CD4-positive, alpha-beta T cell treated with Interleukin-6 for 4 hours (primary cell): ENCODE results near the gene TLCD5.

ENCODE experiments used
- DNase-seq: peaks from one replicate; pipeline ENCODE4 v3.0.0-alpha.2; 2020; ENCODE audit warnings: mixed read lengths

TLCD5 gene

GRCh38 chr11:120310870-120311269 is 14.2 kb upstream of the TLCD5 start:
- no peak for DNase-seq

DNA sequence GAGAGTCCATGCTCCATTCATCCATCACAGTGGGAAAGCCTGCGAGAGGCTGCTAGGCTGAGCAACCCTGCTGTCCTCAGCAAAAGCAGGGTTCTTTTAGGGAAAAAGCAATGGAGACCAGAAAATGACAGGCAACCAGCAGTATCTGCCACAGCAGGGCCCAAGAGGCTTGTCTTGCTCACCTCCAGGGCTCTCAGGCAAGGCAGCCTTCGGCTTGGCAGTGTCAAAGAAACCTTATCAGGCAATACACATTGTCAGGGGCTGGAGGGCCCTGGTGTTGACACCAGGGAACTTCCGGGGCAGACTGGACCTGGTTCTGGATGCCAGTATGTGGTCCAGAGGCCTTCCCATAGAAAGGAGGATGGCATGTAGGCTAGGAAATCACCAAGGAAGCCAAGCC is 10.2 kb upstream of the TLCD5 start:
- no peak for DNase-seq

DNA sequence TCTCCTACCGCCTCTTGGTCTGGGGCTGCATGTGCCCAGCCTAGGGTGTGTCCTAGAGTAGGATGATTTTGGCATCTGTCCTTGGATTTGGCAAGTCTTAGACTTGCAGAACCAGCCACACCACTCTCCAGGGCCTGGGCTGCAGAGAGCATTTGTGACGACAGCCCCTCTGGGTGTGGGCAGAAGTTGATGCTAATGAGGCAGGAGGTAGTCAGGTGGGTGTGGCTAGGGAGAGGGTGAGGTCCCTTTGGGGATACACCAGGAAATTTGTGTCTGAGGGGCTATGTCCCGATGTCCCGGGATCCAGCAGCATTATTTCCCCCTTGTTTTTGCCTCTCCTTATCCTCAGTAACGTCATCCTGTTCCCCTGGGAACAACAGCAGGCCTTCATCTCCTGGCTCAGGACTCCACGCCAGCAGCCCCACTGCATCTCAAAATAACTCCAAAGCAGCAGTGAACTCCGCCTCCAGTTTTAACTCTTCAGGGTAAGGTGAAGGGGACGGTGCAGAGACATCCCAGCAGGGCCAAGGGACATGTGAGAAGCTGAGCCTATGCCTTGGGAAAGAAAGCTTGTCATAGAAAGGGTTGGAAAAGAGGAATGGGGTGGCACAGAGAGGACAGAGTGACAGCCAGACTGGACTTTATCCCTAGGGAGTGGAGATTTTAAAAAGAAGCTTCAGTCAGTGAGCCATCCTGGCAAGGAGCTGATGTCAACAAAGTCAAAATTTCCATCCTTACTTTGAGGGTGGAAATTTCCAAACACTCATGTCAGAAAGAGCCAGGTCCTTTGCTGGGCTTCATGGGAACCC is 8.0 kb upstream of the TLCD5 start:
- no peak for DNase-seq

DNA sequence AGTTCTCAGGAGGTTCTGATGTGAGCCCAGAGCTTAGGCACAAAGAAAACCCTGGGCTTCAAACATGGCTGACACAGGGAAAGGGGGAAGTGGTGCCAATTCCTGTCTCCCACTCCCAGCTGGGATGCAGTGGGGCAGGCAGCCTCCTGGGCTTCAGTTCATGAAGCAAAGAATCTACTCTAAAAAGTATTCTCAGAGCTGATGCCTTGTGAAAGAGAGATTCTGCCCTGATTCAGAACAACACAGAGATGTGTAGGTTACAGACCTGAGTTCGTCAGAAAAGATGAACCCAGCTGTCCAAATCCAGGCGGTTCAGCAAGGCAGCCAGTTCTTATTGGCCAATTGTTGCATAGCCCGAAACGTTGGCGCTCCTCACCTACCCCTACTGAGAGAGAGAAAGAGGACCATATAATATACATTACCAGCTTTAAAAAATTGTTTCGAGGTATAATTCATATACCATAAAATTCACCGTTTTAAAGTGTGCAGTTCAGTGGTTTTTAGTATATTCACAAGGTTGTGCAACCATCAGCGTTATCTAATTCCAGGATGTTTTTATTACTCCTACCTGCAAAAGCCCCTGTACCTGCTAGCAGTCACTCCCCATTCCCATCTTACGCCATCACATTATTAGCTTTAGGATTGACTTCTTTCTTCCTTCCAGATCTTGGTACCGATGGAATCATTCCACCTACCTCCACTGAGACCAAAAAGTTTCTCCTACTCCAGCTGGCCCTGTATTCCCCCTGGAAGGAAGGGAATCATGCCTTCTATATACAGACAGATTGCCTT is 7.2 kb upstream of the TLCD5 start:
- no peak for DNase-seq

DNA sequence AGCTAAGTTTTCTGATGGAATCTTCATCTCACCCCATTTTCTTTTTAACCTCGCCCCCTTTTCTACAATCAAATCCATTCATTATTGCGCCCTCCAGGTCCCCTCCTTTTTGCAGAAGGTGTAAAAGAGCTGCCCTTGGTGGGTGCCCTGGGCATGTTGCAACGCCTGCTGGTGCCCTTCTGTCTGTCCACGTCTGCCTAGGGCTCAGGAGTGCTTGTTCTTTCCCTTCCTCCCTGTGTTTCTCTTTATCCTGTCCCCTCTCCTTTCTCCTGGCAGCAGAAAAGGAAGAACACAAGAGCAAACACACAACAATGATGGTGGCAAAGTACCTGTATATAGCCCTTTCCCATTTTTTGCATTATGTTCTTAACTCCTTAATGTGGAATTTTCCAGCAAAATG is 6.2 kb upstream of the TLCD5 start:
- DNase-seq: no peak

GRCh38 chr11:120326228-120326627 is 1.1 kb downstream of the TLCD5 start:
- no peak for DNase-seq

GRCh38 chr11:120326845-120327281 is 1.8 kb downstream of the TLCD5 start:
- DNase-seq: no peak

DNA sequence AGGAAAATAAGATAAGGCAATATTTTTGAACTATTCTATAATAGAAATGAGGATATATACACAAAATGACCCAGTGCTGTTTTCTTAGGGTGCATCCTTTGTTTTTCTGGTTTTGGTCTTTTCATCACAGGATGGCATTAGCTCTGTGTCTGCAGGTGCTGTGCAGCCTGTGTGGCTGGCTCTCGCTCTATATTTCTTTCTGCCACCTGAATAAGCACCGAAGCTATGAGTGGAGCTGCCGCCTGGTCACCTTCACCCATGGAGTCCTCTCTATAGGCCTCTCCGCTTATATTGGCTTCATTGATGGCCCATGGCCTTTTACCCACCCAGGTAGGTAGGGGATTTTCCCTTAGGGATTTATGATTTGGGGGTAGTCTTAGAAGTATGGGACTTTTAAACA is 2.2 kb downstream of the TLCD5 start:
- DNase-seq: no peak

GRCh38 chr11:120329556-120329955 is 4.5 kb downstream of the TLCD5 start:
- DNase-seq: no peak

- DNase-seq: no peak
Measured at GRCh38 chr11:120330045-120330444, 4.9 kb downstream of the TLCD5 start.

GRCh38 chr11:120331301-120331996 is 6.3 kb downstream of the TLCD5 start:
- DNase-seq: no peak

DNA sequence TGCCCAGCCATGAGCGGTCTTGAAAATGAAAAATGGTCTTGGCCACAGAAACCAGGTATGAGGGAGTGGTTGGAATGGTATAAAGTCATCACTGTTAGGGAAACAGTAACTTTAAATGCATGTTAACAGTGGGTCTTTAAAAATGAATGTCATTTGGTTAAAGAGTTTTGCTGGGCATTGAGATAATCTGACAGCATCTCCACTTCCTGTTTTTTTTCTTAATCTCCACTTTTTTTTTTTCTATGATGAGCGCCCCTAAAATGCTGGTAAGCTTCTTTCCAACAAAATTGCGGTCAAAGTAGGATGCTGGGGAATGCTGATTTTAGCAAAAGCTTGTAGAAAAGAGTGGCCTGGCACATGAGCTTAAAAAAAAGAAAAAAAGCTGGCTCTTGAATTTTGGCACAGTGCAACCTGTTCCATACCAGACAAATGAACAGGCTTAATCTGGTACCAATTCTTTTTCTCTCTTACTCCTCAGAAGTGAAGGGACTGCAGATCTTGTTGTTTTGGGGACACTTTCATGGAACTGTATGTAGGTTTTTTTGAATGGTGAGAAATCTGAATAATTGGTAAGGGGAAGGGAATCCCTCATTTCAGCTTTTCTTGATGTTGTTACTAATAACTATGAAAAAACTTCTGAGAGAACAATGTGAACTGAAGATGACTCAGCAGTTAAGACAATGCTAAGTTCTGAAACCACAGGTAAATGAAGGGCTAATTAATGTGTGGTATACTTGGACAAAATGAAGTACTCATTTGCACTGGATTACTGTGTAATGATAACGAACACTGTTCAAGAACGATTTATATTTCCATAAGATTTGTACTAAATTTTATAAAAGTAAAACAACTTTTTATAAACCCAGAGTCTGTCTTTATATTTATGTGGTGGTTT is 8.0 kb downstream of the TLCD5 start:
- DNase-seq: no peak

GRCh38 chr11:120333801-120334200 is 8.7 kb downstream of the TLCD5 start:
- no peak for DNase-seq

- no peak for DNase-seq
Measured at GRCh38 chr11:120334332-120334731, 9.2 kb downstream of the TLCD5 start.

DNA sequence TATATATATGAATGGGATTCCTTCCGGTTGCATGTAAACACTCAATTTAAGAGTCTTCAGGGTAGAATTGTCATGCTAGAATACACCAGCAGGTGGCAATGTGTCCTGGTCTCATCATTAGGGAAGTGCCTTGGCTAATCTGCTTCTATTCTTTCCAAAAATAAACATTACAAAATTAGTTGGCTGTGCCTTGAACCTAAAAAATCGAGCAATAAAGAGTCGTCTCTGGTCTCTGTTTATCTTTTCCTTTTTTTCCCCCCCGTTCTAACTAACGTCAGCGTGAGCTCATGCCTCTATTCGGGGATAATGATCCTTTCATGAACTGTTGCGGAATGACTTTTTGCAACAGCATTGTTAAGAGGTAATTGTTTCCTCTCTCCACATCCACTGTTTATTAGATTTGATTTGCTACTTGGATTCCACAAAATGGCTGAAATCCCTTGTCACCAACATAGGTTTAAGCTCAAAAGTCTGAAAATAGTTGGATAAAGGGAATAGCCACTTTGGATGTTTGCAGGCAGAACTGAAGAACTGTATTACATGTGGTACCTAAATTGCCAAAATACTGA is 9.9 kb downstream of the TLCD5 start:
- peak; percentile 74 for DNase-seq

DNA sequence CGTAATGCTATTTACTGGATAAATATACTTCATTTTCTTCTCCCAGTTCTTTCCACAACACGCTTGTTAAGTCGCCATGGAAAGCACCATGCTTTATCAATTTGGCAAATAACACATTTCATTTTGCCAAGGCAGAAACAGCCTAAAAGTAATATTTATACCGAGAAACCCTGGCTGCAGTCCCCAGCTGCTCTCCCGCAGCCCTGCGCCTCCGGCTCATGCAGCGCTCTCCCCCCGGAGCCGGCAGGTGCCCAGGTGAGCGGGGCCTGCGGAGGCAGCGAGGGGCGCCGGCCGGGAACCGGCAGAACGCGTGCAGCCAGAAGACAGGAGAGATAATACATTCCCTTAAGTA is 10.4 kb downstream of the TLCD5 start:
- DNase-seq: peak; percentile 35

DNA sequence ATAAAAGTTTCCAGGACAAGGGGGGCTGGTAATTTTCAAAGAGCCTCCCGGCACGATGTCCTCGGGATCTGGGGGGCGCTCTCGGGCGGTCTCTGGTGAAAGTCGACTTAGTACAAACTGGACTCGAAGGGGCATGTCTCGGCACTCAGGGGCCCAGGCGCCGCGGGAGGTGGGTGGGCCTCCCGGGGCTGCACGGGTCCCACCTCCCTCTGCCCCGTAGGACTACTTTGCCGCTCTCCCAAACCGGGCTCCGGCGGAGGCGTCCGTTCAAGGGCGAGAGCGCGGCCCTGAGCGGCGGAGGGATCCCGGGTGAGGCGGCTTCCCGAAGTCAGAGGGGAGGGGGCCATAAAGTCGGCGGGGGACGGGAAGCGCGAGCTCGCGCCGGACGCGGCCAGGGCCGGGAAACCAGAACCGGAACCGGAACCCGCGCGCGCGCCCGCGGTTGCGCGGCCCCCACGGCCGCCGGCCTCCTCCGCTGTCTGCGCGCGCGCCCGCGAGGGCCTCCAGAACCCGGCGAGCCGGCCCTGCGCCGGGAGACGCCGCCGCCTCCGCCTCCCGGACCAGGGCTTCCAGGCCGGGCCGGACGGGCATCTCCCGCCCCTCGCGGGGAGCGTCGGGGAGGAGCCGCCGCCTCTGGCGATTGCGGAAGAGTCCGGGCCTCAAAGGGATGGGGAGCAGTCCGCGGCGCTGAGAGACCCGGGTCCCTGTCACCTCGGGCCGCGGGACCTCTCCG is 11.0 kb downstream of the TLCD5 start, which contains the start of gene ARHGEF12:
Gene ARHGEF12 (plus strand): TSS at position 506 of the 733 bp plus-strand sequence. CDS start 831 bp downstream, outside the sequence.
- DNase-seq: peak; percentile 77

DNA sequence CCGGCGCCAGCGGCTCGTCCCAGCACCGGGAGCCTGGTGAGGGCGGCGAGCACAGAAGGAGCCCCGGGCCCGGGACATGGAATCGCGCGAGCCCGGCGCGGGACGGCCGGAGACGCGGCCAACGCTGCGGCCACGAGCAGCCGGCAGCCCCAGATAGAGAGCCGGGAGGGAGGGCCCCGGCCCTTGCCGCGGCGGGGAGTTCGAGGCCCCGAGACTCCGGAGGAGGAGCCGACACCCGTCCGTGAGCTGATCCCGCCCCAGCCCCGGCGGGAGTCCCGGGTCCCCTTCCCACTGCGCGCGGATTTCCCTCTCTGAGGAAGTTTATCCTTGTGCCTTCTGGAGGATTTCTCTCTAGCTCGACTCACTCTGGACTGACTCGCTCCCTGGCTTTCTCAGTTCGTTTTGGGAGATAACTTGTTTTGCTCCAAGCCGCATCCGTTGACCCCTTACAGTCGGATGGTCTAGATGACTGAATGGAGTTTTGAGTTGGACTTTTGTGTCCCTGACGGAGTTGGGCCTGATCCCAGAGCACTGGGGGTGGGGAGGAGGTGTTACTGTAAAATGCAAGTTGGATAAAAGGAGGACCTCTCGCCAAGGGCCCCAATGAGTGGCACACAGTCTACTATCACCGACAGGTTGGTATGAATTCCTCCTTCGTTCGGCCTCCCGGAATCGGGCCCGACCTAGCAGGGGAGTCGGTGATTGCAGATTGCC is 11.7 kb downstream of the TLCD5 start:
- peak; percentile 29 for DNase-seq

- DNase-seq: no peak
Measured at GRCh38 chr11:120337355-120338106, 12.4 kb downstream of the TLCD5 start.
